Glutamatergic neuron (in vitro differentiated cells): Measurements from ENCODE around the gene FEZ2. TPM values are rescaled to one million over a fixed set of nuclear protein-coding genes. Genes with fewer than 3 reads are reported as not detected.
A peak's percentile ranks its signal among the peaks of the same experiment; 100 is the strongest.

ENCODE experiments used
- DNase-seq: peaks from one replicate; pipeline ENCODE4 v3.0.0; 2022
- H3K27ac Mint-ChIP-seq: one replicate; pipeline ENCODE4 v1.8.0; 2020; ENCODE audit warnings: mild to moderate bottlenecking, mixed read lengths, inconsistent platforms; ENCODE audit not compliant: unreplicated experiment
- H3K27me3 Mint-ChIP-seq: one replicate; pipeline ENCODE4 v1.8.0; 2020; ENCODE audit warnings: mild to moderate bottlenecking, moderate library complexity, mixed read lengths, inconsistent platforms; ENCODE audit not compliant: unreplicated experiment
- H3K36me3 Mint-ChIP-seq: one replicate; pipeline ENCODE4 v1.8.0; 2020; ENCODE audit warnings: mild to moderate bottlenecking, mixed read lengths, inconsistent platforms; ENCODE audit not compliant: unreplicated experiment
- H3K4me1 Mint-ChIP-seq: one replicate; pipeline ENCODE4 v1.8.0; 2020; ENCODE audit warnings: mild to moderate bottlenecking, low read depth, mixed read lengths, inconsistent platforms; ENCODE audit not compliant: unreplicated experiment
- H3K4me3 Mint-ChIP-seq: one replicate; pipeline ENCODE4 v1.8.0; 2020; ENCODE audit warnings: mild to moderate bottlenecking, mixed read lengths, inconsistent platforms; ENCODE audit not compliant: unreplicated experiment
- H3K9me3 Mint-ChIP-seq: one replicate; pipeline ENCODE4 v1.8.0; 2020; ENCODE audit warnings: mild to moderate bottlenecking, moderate library complexity, mixed read lengths, inconsistent platforms; ENCODE audit not compliant: unreplicated experiment
- total RNA-seq: library from RNA; stranded (reverse); fragmentation: NEBNext Ultra II Directional; extraction: Animal tissue kit (Norgen Biotek cat#: 25700); gene quantifications from one replicate; pipeline ENCODE4 v1.2.1, GENCODE V29; 2021; ENCODE audit not compliant: unreplicated experiment
- TF ChIP-seq, protein P1 (sequence below): fragments of 200-600 bp; sonication (generic); IDR thresholded peaks from one replicate; pipeline ENCODE4 v1.5.0; 2021; ENCODE audit not compliant: partially characterized antibody, unreplicated experiment

Gene FEZ2
- total RNA-seq, 1 donor from 2014 or later = 47.3 TPM

- Mint-ChIP-seq H3K27ac (peak overlapping the region; percentile 83), H3K36me3 (no peaks in the 10 kb centered on the region), H3K9me3 (peaks cover 3% of the 10 kb centered on the region)
Measured at GRCh38 chr2:36615222-36615621, 17.3 kb upstream of the FEZ2 start.

DNA sequence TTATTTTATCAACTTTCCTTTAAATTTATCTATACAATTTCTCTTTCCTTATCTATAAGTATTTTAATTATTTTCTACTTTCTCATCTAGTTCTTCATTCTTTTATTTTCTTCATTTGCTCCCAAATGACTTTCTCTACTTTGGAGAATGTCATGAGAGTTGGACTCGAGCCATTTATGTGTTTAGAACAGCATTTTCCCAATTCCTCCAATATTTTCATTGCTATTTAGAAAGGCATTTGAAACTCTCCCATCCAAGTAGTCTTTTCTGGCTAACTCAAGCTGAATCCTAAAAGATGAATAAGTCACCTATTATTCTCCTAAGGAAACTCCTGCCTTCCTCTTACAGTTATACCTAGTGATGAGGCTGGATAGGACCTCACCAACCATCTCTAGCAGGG lies 15.8 kb upstream of the FEZ2 start:
- Mint-ChIP-seq H3K9me3 (peaks cover 3% of the 10 kb centered on the region), H3K27me3 (peaks cover 5% of the 10 kb centered on the region), H3K36me3 (no peaks in the 10 kb centered on the region), H3K27ac (no peak overlapping the region), H3K4me3 (no peak overlapping the region), H3K4me1 (peaks cover 19% of the 10 kb centered on the region)
- TF ChIP-seq, protein P1, sequence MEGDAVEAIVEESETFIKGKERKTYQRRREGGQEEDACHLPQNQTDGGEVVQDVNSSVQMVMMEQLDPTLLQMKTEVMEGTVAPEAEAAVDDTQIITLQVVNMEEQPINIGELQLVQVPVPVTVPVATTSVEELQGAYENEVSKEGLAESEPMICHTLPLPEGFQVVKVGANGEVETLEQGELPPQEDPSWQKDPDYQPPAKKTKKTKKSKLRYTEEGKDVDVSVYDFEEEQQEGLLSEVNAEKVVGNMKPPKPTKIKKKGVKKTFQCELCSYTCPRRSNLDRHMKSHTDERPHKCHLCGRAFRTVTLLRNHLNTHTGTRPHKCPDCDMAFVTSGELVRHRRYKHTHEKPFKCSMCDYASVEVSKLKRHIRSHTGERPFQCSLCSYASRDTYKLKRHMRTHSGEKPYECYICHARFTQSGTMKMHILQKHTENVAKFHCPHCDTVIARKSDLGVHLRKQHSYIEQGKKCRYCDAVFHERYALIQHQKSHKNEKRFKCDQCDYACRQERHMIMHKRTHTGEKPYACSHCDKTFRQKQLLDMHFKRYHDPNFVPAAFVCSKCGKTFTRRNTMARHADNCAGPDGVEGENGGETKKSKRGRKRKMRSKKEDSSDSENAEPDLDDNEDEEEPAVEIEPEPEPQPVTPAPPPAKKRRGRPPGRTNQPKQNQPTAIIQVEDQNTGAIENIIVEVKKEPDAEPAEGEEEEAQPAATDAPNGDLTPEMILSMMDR = no peak
- DNase-seq = no peak

More at GRCh38 chr2:36615222-36615621, 17.3 kb upstream of the FEZ2 start:
- Mint-ChIP-seq H3K4me1 (peaks cover 19% of the 10 kb centered on the region), H3K4me3 (peak overlapping the region; percentile 35), H3K27me3 (peaks cover 5% of the 10 kb centered on the region)
- peak; percentile 27 for DNase-seq
- TF ChIP-seq, protein P1 = no peak

- no peak for DNase-seq
- H3K36me3 Mint-ChIP-seq = no peaks in the 10 kb centered on the region
- H3K9me3 Mint-ChIP-seq = peaks cover 3% of the 10 kb centered on the region
- H3K4me3 Mint-ChIP-seq = no peak overlapping the region
- H3K27me3 Mint-ChIP-seq = peaks cover 5% of the 10 kb centered on the region
- no peak overlapping the region for H3K27ac Mint-ChIP-seq
- H3K4me1 Mint-ChIP-seq = peaks cover 19% of the 10 kb centered on the region
- TF ChIP-seq, protein P1 = no peak
Measured at GRCh38 chr2:36611316-36611990, 13.5 kb upstream of the FEZ2 start.

DNA sequence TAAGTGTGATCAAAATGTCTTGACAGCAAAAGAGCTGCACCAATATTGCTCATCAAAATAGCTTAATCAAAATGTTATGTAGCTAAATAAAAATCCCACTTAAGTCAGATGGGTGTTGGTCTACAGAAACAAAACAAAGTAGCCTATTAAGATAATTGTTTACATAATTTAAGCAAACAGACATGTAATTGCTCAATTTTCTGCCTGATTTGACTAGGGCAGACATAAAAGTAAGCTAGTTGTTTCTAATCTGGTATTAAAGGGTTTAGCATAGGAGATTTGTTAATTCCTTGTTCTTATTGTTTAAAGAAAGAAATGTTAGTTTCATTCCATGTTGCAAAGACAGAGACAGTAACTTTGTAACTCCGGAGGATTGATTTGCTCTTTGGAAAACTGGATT lies 11.5 kb upstream of the FEZ2 start:
- no peak overlapping the region for H3K4me3 Mint-ChIP-seq
- H3K9me3 Mint-ChIP-seq = peaks cover 3% of the 10 kb centered on the region
- H3K36me3 Mint-ChIP-seq = no peaks in the 10 kb centered on the region
- DNase-seq = no peak
- TF ChIP-seq, protein P1 = no peak
- peaks cover 8% of the 10 kb centered on the region for H3K4me1 Mint-ChIP-seq
- H3K27ac Mint-ChIP-seq = no peak overlapping the region
- peaks cover 1% of the 10 kb centered on the region for H3K27me3 Mint-ChIP-seq

- Mint-ChIP-seq H3K27ac (no peak overlapping the region), H3K36me3 (no peaks in the 10 kb centered on the region), H3K4me3 (no peak overlapping the region), H3K9me3 (peaks cover 3% of the 10 kb centered on the region), H3K27me3 (peaks cover 1% of the 10 kb centered on the region), H3K4me1 (no peaks in the 10 kb centered on the region)
- TF ChIP-seq, protein P1 = no peak
- no peak for DNase-seq
Measured at GRCh38 chr2:36607947-36608346, 10.0 kb upstream of the FEZ2 start.
